ENCODE data around the gene COL4A1.

The COL4A1 gene

DNA sequence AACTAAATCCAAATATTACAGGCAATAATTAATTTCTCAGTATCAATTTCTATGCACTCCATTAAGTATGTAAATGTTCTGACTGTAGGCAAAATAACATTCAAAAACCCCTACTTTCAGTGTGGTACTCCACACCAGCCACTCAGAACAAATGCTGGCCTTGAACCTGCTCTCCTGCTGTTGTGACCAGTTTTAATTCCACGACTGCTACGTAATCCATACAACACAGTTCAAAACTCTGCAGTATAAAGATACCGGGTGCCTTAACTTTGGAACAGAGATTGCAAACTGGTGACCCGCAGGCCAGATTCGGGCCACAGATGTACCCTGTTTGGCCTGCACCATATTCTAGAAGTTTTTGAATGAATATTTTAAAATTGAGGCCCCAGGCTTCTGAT, 30.4 kb downstream of the COL4A1 start:
- no peak for DNase-seq (ENCODE audit: low read depth)
- TF ChIP-seq, protein P1, sequence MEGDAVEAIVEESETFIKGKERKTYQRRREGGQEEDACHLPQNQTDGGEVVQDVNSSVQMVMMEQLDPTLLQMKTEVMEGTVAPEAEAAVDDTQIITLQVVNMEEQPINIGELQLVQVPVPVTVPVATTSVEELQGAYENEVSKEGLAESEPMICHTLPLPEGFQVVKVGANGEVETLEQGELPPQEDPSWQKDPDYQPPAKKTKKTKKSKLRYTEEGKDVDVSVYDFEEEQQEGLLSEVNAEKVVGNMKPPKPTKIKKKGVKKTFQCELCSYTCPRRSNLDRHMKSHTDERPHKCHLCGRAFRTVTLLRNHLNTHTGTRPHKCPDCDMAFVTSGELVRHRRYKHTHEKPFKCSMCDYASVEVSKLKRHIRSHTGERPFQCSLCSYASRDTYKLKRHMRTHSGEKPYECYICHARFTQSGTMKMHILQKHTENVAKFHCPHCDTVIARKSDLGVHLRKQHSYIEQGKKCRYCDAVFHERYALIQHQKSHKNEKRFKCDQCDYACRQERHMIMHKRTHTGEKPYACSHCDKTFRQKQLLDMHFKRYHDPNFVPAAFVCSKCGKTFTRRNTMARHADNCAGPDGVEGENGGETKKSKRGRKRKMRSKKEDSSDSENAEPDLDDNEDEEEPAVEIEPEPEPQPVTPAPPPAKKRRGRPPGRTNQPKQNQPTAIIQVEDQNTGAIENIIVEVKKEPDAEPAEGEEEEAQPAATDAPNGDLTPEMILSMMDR (IDR thresholded peaks at IDR 0.05; ENCODE audit: insufficient read depth, low read depth, low read length, missing control alignments) = no peak
- H3K4me3 ChIP-seq (ENCODE audit: low read depth, low read length) = no peak overlapping the region

GRCh38 chr13:110275931-110276552, 30.9 kb downstream of the COL4A1 start:
- TF ChIP-seq, protein P1 (IDR thresholded peaks at IDR 0.05; ENCODE audit: insufficient read depth, low read depth, low read length, missing control alignments) = no peak
- no peak for DNase-seq (ENCODE audit: low read depth)
- no peak overlapping the region for H3K4me3 ChIP-seq (ENCODE audit: low read depth, low read length)

- H3K4me3 ChIP-seq (ENCODE audit: low read depth, low read length) = no peak overlapping the region
- TF ChIP-seq, protein P1 (IDR thresholded peaks at IDR 0.05; ENCODE audit: insufficient read depth, low read depth, low read length, missing control alignments) = no peak
- DNase-seq (ENCODE audit: low read depth) = no peak
Observed at GRCh38 chr13:110274687-110275086, 32.3 kb downstream of the COL4A1 start.

GRCh38 chr13:110273254-110273653, 33.7 kb downstream of the COL4A1 start:
- no peak for DNase-seq (ENCODE audit: low read depth)
- H3K4me3 ChIP-seq (ENCODE audit: low read depth, low read length) = no peak overlapping the region
- TF ChIP-seq, protein P1 (IDR thresholded peaks at IDR 0.05; ENCODE audit: insufficient read depth, low read depth, low read length, missing control alignments) = no peak

DNA sequence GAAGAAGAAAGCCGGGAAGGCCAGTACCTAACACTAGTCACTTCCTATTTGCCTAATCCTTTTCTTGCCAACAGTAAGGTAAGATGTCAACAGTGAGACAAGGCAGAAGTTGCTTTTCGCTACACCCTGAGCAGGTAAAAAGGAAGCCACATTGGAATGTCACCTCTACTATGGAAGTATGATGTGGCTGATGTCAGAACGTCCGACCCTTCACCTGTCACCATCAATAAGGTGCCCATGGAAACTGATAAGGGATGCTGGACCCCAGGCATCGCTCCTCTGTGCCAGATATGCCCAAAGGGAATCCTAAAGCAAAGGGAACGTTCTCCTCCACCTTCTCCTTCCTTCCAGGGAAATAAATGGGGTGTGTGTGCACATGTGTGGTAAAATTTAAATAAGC, 34.3 kb downstream of the COL4A1 start:
- TF ChIP-seq, protein P1 (IDR thresholded peaks at IDR 0.05; ENCODE audit: insufficient read depth, low read depth, low read length, missing control alignments) = no peak
- no peak overlapping the region for H3K4me3 ChIP-seq (ENCODE audit: low read depth, low read length)

DNA sequence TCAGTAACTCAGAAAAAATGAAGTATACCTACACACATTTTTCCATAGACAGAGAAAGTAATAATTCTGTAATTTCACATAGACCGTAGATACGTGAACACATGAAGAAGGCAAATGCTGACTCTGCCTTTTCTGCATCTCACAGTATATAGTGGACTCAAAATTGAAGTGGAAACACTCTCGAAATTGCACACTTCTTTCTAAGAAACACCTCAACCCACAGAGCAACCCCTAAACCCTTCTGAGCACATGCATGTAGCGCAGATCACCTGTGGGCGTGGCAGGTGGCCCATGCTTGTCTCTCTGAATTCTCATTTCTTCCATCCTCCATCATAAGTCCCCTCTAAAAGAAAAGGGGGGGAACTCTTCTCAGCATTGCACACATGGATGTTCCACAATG, 34.7 kb downstream of the COL4A1 start:
- no peak for DNase-seq (ENCODE audit: low read depth)
- no peak overlapping the region for H3K4me3 ChIP-seq (ENCODE audit: low read depth, low read length)
- TF ChIP-seq, protein P1 (IDR thresholded peaks at IDR 0.05; ENCODE audit: insufficient read depth, low read depth, low read length, missing control alignments) = no peak

More for the DNA sequence above, 34.3 kb downstream of the COL4A1 start:
- DNase-seq (ENCODE audit: low read depth) = no peak

- H3K4me3 ChIP-seq (ENCODE audit: low read depth, low read length) = no peak overlapping the region
- DNase-seq (ENCODE audit: low read depth) = no peak
- TF ChIP-seq, protein P1 (IDR thresholded peaks at IDR 0.05; ENCODE audit: insufficient read depth, low read depth, low read length, missing control alignments) = no peak
Observed at GRCh38 chr13:110271313-110271712, 35.6 kb downstream of the COL4A1 start.
